GM10266 (cell line): Measurements from ENCODE around the gene ARL2BP.

Experiments used
- DNase-seq: peaks from one replicate; pipeline ENCODE4 v3.0.0; 2012; ENCODE audit errors: extremely low spot score
- CTCF ChIP-seq: IDR thresholded peaks from 2 replicates; pipeline ENCODE4 v1.5.1; 2012; ENCODE audit warnings: mild to moderate bottlenecking, low read depth; ENCODE audit not compliant: control insufficient read depth, insufficient read depth; ENCODE audit errors: missing control alignments

The ARL2BP gene

GRCh38 chr16:57226701-57227621 is 18.1 kb upstream of the ARL2BP start:
- TF ChIP-seq CTCF = no peak

DNA sequence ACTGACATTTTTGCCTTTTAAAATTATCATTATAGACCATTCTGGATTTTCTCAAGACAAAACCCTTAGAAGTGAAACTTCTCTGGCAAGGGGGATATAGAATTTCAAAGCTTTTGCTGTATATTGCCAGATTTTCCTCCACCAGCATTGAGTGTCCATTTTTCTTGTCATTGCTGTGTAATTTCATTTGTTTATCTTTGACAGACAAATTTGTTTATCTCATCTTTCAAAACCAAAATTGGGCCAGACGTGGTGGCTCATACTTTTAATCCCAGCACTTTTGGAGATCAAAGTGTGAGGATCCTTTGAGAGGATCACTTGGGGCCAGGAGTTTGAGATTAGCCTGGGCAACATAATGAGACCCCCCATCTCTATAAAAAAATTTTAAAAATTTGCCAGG is 16.0 kb upstream of the ARL2BP start:
- DNase-seq = no peak
- no peak for TF ChIP-seq CTCF

More at GRCh38 chr16:57226701-57227621, 18.1 kb upstream of the ARL2BP start:
- DNase-seq = no peak

GRCh38 chr16:57231821-57232350 is 13.2 kb upstream of the ARL2BP start:
- no peak for DNase-seq
- no peak for TF ChIP-seq CTCF

DNA sequence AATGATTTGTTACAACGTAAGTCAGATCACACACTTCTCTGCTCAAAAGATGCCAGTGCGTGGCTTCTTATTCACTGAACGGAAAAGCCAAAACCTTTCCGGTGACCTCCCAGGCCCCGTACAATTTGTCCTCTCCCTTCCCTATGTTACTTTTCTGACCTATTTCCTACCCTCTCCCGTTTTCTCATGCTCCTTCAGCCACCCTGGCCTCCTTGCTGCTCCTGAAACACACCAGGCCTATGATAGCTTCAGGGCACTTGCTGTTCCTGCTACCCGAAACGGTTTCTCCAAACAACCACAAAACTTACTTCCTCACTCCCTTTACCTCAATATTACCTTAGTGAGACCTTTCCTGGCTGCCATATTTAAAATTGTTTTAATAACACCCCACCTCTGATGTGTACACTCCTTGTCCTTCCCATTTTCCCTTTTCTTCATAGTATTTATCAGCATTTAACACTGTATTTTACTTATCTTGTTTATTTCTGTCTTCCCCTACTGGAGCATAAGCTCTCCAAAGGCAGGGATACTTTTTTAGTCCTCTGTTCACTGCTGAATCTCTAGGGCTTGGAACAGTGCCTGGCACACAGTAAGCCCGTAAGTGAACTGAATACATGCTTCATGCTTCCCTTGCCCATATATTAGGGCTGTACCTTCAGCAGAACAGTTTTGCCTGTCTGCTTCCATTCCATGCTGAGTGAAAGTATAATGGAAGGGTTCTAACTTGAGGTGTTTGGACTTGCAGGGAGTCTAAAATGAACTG is 10.9 kb upstream of the ARL2BP start:
- no peak for DNase-seq
- TF ChIP-seq CTCF = no peak

DNA sequence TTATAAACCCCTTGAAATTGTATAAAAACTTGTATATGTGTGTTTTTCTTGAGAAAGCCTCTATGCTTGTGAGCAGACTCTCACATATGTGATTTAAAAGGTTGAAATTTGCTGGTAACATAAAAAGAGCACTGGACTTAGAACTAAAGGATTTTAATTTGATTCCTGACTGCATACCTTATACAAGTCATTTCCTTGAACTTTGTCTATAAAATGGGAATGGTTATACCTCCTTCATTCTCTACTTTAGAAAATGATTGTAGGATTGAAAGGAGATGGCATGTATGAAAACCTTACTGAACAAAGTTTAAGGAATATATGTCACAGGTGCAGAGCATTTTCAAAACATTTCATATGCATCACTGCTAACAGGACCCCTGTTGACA is 10.4 kb upstream of the ARL2BP start:
- DNase-seq = no peak
- no peak for TF ChIP-seq CTCF

- no peak for DNase-seq
- no peak for TF ChIP-seq CTCF
These were observed 9.7 kb upstream of the ARL2BP start for GRCh38 chr16:57235128-57236021.
